HepG2 (cell line): ENCODE measurements around the gene GJD3. TPM values are rescaled to one million over a fixed set of nuclear protein-coding genes. Genes with fewer than 3 reads are reported as not detected.

ENCODE experiments used
- CBX2 ChIP-seq, 2 experiments: fragments of 200-600 bp in 1 of 2; sonication (generic); formaldehyde crosslinking in 1 of 2; IDR thresholded peaks; 2 replicates each; pipeline versions ENCODE4 v1.7.0 to v1.8.1; 2018 to 2022; ENCODE audit warnings: low read depth in 2 of 2, low read length in 1 of 2, mild to moderate bottlenecking in 1 of 2, missing genetic modification reagents in 1 of 2
- ETV5 ChIP-seq: IDR thresholded peaks from 2 replicates; pipeline ENCODE4 v1.6.1; 2018; ENCODE audit warnings: missing biosample characterization, missing genetic modification reagents, inconsistent platforms, borderline replicate concordance
- FOXK2 ChIP-seq: fragments of 450-650 bp; IDR thresholded peaks from 2 replicates; pipeline ENCODE4 v1.6.1; 2016
- GABPA ChIP-seq, 2 experiments: IDR thresholded peaks; 2 replicates each; pipeline ENCODE4 v1.6.1; 2011 to 2016; ENCODE audit warnings: low read depth in 2 of 2, low read length in 1 of 2, missing biosample characterization in 1 of 2, missing genetic modification characterization in 1 of 2
- GPN1 ChIP-seq: sonication (generic); formaldehyde crosslinking; IDR thresholded peaks from 2 replicates; pipeline ENCODE4 v1.5.1; 2020; ENCODE audit warnings: missing genetic modification reagents, borderline replicate concordance
- KMT2B ChIP-seq: IDR thresholded peaks from 2 replicates; pipeline ENCODE4 v1.6.1; 2016; ENCODE audit warnings: missing genetic modification reagents, missing compliant biosample characterization
- NCOA2 ChIP-seq: sonication (generic); formaldehyde crosslinking; IDR thresholded peaks from 2 replicates; pipeline ENCODE4 v1.8.0; 2022; ENCODE audit warnings: inconsistent platforms
- POGK ChIP-seq: sonication (generic); formaldehyde crosslinking; conservative IDR thresholded peaks from 2 replicates; pipeline ENCODE4 v1.8.0; 2022; ENCODE audit warnings: mild to moderate bottlenecking, moderate library complexity, missing genetic modification reagents
- TAF15 ChIP-seq: fragments of 200-400 bp; formaldehyde crosslinking; IDR thresholded peaks from one replicate; pipeline ENCODE4 v1.6.1; 2018; ENCODE audit warnings: mild to moderate bottlenecking, low read depth, low read length; ENCODE audit not compliant: poor library complexity, severe bottlenecking
- ZFP36 ChIP-seq: fragments of 150-350 bp; IDR thresholded peaks from 2 replicates; pipeline ENCODE4 v1.6.1; 2018; ENCODE audit warnings: borderline replicate concordance, low read length, low read depth; ENCODE audit not compliant: partially characterized antibody
- ZNF282 ChIP-seq: fragments of 450-650 bp; IDR thresholded peaks from 2 replicates; pipeline ENCODE4 v1.6.1; 2018; ENCODE audit not compliant: partially characterized antibody
- ZNF562 ChIP-seq: sonication (generic); formaldehyde crosslinking; IDR thresholded peaks from 2 replicates; pipeline ENCODE4 v1.8.0; 2022; ENCODE audit warnings: missing genetic modification reagents, borderline replicate concordance
- ZNF761 ChIP-seq: sonication (generic); formaldehyde crosslinking; conservative IDR thresholded peaks from 2 replicates; pipeline ENCODE4 v1.4.0; 2020; ENCODE audit warnings: mild to moderate bottlenecking, missing genetic modification reagents
- ZNF782 ChIP-seq: sonication (generic); formaldehyde crosslinking; IDR thresholded peaks from 2 replicates; pipeline ENCODE4 v1.4.0; 2020; ENCODE audit warnings: missing genetic modification reagents, mild to moderate bottlenecking, borderline replicate concordance
- ZZZ3 ChIP-seq: sonication (generic); formaldehyde crosslinking; IDR thresholded peaks from 2 replicates; pipeline ENCODE4 v1.4.0; 2020; ENCODE audit warnings: missing genetic modification reagents, mild to moderate bottlenecking, borderline replicate concordance
- polyA plus RNA-seq, 8 experiments: library from polyadenylated mRNA; depleted of rRNA in 3 of 8; stranded (reverse) in 7 of 8; unstranded in 1 of 8; fragments of >200 nt; fragmentation: Illumina TruSeq in 4 of 8; extraction: Trizol in 4 of 8; gene quantifications; 2 replicates each; pipeline versions ENCODE4 v1.2.1 to v1.2.3, GENCODE V29; 2011 to 2016; ENCODE audit warnings: low read depth in 4 of 8, missing spikeins in 1 of 8, mixed read lengths in 1 of 8; ENCODE audit not compliant: insufficient read depth in 1 of 8
- total RNA-seq, 5 experiments: library from RNA; depleted of rRNA; stranded (reverse); fragments of >200 nt; fragmentation: Illumina TruSeq; extraction: Trizol; gene quantifications; 2 replicates each; pipeline ENCODE4 v1.2.3, GENCODE V29; 2016; ENCODE audit warnings: low read depth in 1 of 5
- TF ChIP-seq, protein P1 (sequence below): sonication (generic); formaldehyde crosslinking; IDR thresholded peaks from 2 replicates; pipeline ENCODE4 v1.9.0; 2021; ENCODE audit warnings: missing genetic modification reagents, mild to moderate bottlenecking, borderline replicate concordance
- TF ChIP-seq, protein P2 (sequence below): sonication (generic); formaldehyde crosslinking; IDR thresholded peaks from 2 replicates; pipeline ENCODE4 v1.5.1; 2020; ENCODE audit warnings: mild to moderate bottlenecking, missing genetic modification reagents, moderate library complexity

Gene GJD3
- total and polyA plus RNA-seq, 2 of the 13 experiments (the other 11 are each of a cell fraction or from before 2014, with no cell fraction given) = not detected

DNA sequence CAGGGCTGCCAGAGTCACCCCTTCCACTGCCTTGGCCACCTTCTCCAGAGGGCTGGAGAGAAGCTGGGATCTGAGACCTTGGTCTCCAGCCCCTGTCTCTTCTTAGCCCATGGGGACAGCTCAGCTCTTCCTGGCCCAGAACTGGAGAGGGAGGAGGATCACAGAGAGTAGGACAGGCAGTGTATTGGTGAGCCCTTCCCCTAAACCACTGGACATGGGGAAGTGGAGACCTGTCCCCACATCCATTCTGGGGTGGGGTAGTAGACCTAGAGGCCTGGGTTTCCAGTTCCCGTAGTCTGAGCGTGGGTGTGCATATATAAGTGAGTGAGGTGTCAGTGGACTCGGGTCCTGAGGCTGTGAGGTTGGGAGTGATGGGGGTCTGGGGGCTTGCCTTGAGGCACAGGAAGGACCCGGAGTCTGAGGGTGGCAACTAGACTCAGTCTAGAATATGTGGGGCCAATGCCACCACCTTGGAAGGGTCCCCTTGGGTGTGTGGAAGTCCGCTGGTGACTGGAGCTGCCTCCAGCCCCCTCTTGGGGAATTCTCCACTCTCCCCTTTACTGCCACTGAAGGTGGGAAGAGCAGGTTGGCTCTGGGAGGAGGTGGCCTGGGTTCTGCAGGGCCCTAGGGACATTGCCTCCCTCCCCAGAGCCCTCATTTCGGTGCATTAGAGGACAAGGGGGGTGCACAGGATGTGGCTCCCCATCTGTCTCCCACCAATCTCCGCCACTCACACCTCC is 19.9 kb downstream of the GJD3 start (continued):
- TF ChIP-seq ZFP36 (no peak), CBX2 (IDR thresholded peaks at IDR 0.05; ENCODE audit: low read depth, low read length) (no peak), CBX2 (CRISPR knock-in tag; IDR thresholded peaks at IDR 0.05; ENCODE audit: low read depth) (no peak), ZNF761 (CRISPR knock-in tag) (no peak), ETV5 (CRISPR knock-in tag) (no peak), ZNF282 (no peak), TAF15 (no peak), KMT2B (no peak), NCOA2 (CRISPR knock-in tag) (no peak), ZNF782 (CRISPR knock-in tag) (0 out of 2 replicates have a peak, but pooled peaks have one; percentile 12), ZZZ3 (0 out of 2 replicates have a peak, but pooled peaks have one; percentile 12), FOXK2 (no peak), ZNF562 (CRISPR knock-in tag) (no peak), POGK (CRISPR knock-in tag) (peak; percentile 60), GPN1 (CRISPR knock-in tag) (no peak), GABPA (IDR thresholded peaks at IDR 0.05; ENCODE audit: low read depth, low read length) (no peak), GABPA (CRISPR knock-in tag; IDR thresholded peaks at IDR 0.05; ENCODE audit: low read depth) (no peak)
- TF ChIP-seq, protein P1, sequence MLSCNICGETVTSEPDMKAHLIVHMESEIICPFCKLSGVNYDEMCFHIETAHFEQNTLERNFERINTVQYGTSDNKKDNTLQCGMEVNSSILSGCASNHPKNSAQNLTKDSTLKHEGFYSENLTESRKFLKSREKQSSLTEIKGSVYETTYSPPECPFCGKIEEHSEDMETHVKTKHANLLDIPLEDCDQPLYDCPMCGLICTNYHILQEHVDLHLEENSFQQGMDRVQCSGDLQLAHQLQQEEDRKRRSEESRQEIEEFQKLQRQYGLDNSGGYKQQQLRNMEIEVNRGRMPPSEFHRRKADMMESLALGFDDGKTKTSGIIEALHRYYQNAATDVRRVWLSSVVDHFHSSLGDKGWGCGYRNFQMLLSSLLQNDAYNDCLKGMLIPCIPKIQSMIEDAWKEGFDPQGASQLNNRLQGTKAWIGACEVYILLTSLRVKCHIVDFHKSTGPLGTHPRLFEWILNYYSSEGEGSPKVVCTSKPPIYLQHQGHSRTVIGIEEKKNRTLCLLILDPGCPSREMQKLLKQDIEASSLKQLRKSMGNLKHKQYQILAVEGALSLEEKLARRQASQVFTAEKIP (CRISPR knock-in tag) = no peak
- TF ChIP-seq, protein P2, sequence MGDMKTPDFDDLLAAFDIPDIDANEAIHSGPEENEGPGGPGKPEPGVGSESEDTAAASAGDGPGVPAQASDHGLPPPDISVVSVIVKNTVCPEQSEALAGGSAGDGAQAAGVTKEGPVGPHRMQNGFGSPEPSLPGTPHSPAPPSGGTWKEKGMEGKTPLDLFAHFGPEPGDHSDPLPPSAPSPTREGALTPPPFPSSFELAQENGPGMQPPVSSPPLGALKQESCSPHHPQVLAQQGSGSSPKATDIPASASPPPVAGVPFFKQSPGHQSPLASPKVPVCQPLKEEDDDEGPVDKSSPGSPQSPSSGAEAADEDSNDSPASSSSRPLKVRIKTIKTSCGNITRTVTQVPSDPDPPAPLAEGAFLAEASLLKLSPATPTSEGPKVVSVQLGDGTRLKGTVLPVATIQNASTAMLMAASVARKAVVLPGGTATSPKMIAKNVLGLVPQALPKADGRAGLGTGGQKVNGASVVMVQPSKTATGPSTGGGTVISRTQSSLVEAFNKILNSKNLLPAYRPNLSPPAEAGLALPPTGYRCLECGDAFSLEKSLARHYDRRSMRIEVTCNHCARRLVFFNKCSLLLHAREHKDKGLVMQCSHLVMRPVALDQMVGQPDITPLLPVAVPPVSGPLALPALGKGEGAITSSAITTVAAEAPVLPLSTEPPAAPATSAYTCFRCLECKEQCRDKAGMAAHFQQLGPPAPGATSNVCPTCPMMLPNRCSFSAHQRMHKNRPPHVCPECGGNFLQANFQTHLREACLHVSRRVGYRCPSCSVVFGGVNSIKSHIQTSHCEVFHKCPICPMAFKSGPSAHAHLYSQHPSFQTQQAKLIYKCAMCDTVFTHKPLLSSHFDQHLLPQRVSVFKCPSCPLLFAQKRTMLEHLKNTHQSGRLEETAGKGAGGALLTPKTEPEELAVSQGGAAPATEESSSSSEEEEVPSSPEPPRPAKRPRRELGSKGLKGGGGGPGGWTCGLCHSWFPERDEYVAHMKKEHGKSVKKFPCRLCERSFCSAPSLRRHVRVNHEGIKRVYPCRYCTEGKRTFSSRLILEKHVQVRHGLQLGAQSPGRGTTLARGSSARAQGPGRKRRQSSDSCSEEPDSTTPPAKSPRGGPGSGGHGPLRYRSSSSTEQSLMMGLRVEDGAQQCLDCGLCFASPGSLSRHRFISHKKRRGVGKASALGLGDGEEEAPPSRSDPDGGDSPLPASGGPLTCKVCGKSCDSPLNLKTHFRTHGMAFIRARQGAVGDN = no peak
